Ramos (cell line): Measurements from ENCODE around the gene UBN2.
"Not testable (repeated sequence)": the region's sequence is repeated elsewhere in the genome, so short reads cannot be mapped to it uniquely, and the experiment has no call there.

ENCODE experiments used
- in situ Hi-C: fragments of 300-500 bp; cut with MboI; formaldehyde crosslinking; loops from one replicate; pipeline ENCODE4 v1.14.3; 2022; ENCODE audit warnings: low sequenced_read_pairs; ENCODE audit not compliant: unreplicated experiment

The UBN2 gene

DNA sequence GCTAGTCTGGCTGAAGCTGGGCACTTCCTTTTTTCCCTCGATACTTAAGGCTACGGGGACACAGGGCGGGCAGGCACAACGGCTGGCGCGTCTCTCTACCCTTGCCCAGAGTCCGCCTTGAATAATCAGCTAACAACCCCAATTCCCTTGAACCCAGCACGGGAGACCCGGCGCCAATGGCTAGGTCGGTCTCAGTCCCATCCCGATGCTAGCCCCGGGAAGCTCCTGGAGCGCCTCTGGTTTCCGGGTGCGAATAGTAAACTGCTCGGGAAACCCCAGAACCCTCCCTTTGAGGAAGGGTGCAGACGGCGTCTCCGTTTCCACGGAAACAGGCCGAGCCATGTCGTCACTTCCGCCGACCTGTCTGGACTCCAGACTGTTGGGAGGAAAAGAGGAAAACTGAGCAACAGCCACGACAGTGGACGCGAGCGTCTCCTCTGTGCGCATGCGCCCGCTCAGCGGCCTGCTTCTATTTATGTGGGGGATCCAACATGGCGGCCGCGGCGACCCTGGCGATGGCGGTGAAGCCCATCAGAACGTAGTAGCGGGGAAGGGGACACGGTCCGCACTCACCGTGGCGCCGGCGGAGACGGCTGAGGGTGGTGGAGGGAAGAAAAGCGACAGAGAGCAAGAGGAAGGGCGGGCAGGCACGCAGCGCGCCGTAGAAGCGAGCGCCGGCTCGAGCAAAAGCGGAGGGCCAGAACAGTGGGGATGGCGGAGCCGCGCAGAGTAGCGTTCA is at the start of gene UBN2:
Gene UBN2 (plus strand): TSS at position 464 of the 739 bp plus-strand sequence. CDS start 248 bp downstream, at position 712.
- in situ Hi-C loops: no loop called here

DNA sequence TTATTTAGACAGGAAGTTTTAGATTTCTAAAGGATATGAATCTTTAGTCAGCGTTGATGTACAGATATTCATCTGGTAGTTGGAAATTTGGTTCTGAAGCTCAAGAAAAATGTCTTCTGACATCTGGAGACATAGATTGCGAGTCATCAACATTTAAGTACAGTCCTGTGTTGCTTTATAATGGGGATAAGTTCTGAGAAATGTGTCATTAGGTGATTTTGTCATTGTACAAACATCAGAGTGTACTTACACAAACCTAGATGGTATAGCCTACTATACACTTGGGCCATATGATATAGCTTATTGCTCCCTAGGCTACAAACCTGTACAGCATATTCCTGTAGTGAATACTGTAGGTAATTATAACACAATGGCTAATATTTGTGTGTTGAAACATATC is 49.6 kb upstream of the UBN2 start:
- in situ Hi-C loops: no loop called here

DNA sequence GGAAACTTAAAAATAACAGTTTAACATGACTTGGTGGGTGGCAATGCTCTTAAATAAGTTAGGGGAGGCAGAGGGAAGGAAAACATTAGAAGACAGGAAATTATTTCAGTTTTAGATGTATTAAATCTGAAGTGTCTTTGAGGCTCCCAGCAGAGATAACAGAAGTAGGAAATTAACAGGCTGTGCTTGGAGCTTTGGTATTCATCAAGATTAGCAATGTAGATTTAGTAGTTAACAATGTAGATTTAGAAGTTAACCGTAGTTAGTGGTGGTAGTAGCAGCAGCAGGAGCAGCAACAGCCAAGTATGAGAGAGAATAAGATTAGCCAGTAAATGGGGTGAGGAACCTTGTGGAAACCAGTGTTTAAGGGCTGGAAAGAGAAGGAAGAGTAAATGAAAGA is 48.7 kb upstream of the UBN2 start:
- in situ Hi-C loops: no loop called here

DNA sequence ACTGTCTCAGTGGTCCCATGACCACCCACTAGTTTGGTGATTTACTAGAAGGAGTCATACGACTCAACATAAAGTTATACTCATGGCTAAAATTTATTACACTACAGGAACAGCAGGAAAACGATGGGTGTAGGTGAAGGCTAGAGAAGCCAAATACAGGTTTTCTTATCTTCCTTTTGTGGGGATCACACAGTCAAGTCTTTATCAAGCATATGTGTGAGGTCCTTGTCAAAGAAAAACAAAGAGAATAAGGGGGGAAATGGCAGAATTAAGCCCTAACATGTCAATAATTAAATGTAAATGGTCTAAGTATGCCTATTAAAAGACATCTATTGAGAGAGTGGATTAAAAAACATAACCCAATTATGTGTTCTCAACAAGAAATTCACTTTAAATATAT is 47.8 kb upstream of the UBN2 start:
- in situ Hi-C loops: no loop called here

DNA sequence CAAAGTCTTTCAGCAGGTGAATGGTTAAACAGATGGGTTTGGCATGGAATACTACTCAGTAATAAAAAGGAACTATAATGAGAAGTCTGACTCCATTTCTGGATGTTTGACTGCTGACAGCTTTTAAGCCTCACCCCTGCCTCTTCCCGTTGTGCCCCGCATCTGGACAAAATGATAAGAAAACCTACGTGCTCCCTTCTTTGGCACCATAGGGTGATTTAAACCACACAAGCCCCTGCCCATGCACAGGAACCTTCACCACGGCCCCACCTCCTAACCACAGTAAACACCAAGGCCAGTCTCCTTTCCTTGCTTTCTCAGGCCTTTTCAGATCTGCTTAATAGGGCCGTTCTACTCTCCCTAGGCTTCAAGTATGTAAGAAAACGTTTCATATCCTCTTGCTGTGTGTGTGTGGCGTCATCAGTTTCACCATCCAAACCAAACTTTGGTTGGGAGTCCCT is 47.1 kb upstream of the UBN2 start:
- in situ Hi-C loops: no loop called here

DNA sequence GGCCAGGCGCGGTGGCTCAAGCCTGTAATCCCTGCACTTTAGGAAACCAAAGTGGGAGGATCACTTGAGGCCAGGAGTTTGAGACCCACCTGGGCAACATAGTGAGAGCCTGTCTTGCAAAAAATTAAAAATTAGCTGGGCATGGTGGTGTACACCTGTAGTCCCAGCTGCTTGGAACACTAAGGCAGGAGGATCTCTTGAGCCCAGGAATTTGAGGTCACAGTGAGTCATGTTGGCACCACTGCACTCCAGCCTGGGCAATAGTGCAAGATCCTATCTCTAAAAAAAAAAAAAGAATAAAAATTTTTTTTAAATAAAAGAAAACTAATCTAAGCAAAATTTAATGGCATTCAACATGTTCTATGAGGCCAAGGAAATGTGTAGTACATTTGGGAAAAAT is 44.9 kb upstream of the UBN2 start:
- in situ Hi-C loops: no loop called here

DNA sequence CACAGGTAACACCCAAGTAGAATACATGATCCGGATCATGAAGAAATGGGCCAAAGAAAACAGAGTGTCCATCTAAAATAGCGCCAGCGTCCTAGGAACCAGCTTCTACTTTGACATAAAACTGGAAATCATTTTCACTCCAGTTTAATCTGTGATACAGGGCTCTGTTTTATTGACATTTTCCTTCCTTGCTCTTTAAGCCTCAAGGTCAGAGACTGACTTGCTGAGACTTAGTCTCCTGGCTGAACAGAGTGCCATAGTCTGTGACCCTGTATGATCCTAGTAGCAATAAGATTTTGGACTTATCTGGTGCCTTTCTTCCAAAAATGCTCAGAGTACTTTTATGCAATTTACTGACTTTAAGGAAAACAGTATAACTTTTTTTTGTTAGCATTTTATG is 41.7 kb upstream of the UBN2 start:
- in situ Hi-C loops: no loop called here

DNA sequence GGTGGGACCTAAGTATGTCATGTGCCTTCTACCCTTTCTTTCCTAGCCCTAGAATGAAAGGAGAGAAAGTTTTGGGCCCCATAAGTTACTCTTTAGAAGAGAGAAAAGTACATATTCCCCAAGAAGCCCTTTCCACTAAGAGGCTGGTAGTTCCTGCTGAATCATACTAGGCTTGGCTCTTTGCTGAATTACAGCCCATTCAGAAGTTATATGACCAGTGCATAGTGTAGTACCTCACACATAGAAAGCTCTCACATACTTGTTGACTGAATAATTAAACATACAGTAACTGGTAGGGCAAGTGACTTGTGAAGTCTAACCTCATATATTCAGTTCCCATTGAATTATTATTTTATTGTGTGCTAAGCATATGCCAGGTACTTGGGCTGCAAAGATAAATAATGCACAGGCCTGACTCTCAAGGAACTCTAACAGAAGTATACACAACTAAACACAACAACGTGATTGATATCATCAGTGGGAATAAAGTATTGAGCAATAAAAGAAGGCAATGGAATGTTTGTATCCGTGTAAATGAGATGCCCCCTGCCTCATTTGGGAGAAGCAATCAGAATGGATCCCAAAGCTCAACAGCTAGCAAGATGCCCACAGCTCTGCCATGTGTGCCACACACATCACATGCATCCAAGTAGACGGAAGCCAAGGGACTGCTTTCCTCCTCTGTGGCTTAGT is 38.9 kb upstream of the UBN2 start:
- in situ Hi-C loops: no loop called here

DNA sequence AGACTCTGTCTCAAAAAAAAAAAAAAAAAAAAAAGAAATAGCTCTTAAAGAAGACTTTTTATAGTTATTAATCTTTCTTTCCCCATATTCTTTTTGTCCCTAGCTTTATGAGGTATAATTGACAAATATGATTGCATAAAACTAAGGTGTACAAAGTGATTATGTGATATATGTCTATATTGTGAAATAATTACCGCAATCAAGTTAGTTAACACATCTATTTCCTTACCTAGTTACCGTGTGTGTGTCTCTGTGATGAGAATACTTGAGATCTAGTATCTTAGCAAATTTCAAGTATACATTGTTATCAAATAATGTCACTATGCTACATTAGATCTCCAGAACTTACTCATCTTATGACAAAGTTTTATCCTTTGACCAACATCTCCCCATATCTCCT is 30.7 kb upstream of the UBN2 start:
- in situ Hi-C loops: no loop called here

DNA sequence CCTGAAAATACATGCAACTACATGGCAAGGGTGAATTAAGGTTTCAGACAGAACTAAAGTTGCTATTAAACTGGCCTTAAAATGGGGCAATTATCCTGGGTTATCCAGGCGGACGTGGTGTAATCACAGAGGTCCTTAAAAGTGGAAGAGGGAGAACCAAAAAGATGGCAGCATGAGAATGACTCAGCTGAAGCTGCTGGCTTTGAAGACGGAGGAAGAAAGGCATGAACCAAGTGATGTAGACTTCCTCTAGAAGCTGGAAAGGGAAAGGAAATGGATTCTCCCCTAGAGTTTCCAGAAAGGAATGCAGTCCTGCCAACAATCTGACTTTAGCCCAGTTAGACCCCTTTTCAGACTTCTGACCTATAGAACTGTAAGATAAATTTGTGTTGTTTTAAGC is 27.0 kb upstream of the UBN2 start:
- in situ Hi-C loops: no loop called here

DNA sequence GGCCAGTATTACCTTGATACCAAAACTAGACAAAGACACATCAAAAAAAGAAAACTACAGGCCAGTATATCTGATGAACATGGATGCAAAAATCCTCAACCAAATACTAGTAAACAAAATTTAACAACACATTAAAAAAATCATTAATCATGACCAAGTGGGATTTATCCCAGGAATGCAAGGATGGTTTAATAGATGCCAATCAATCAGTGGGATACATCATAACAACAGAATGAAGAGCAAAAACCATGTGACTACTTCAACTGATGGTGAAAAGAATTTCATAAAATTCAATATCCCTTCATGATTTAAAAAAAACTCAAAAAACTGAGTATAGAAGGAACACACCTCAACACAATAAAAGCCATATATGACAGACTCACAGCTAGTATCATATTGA is 25.2 kb upstream of the UBN2 start:
- in situ Hi-C loops: no loop called here

DNA sequence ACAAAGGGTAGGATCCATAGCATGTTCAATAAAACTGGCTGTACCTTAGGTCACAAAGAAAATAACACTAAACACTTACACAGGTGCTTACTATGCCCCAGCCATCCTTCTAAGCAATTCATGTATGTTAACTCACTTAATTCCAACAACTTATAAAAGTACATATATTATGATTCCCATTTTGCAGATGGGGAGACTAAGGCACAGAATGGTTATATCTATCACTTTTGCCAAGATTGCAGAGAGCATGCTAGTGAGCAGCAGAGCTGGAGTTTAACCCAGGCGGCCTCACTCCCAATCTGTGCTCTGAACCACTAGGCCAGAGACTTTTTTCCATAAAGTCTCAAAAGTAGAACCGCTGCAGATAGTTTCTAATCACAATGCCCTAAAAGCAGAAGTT is 18.9 kb upstream of the UBN2 start:
- in situ Hi-C loops: no loop called here

DNA sequence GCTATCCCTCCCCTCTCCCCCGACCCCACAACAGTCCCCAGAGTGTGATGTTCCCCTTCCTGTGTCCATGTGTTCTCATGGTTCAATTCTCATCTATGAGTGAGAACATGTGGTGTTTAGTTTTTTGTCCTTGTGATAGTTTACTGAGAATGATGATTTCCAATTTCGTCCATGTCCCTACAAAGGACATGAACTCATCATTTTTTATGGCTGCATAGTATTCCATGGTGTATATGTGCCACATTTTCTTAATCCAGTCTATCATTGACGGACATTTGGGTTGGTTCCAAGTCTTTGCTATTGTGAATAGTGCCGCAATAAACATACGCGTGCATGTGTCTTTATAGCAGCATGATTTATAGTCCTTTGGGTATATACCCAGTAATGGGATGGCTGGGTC is 17.5 kb upstream of the UBN2 start:
- in situ Hi-C loops: not testable (repeated sequence)

DNA sequence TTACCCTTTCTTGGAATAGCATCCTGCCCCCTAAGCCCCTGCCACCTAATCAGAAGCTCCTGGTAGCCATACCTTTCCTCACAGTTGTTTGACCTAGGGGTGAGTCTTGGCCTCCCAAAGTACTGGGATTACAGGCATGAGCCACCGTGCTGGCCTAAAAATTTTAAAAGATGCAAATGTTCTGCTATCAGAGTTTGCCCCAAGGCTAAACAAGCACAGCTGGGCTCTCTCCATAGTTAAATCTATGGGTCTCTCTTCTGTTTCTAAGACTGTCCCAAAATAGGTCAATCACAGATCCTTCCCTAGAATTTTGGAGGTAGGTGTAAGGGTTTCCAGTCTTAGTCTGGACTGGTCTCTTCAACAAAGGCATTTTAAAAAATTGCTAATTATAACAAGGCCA is 12.9 kb upstream of the UBN2 start:
- in situ Hi-C loops: no loop called here

DNA sequence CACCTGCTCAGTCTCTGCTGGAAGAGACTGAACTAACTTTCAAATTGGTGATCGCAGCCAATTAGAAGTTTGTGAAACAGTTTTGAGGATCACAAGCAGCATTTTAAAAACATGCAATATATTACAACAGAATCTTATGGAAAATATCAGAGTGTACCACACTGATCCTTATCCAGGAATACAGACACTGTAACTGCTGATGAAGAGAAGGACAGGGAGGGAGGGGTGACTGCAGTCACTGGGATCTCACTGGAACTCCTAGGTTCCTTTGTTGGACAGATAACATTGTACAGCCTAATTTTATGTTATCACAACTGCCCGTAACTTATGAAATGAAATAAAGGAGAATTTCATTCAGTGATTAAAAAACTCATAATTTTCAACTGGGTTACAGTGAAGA is 6.8 kb upstream of the UBN2 start:
- in situ Hi-C loops: no loop called here

DNA sequence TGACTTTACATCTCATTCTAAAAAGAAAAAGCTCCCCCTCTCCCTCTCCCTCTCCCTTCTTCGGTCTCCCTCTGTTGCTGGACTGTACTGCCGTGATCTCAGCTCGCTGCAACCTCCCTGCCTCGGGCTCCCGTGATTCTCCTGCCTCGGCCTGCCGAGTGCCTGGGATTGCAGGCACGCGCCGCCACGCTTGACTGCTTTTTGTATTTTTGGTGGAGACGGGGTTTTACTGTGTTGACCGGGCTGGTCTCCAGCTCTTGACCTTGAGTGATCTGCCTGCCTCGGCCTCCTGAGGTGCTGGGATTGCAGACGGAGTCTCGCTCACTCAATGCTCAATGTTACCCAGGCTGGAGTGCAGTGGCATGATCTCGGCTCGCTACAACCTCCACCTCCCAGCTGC is 6.2 kb upstream of the UBN2 start:
- in situ Hi-C loops: not testable (repeated sequence)

DNA sequence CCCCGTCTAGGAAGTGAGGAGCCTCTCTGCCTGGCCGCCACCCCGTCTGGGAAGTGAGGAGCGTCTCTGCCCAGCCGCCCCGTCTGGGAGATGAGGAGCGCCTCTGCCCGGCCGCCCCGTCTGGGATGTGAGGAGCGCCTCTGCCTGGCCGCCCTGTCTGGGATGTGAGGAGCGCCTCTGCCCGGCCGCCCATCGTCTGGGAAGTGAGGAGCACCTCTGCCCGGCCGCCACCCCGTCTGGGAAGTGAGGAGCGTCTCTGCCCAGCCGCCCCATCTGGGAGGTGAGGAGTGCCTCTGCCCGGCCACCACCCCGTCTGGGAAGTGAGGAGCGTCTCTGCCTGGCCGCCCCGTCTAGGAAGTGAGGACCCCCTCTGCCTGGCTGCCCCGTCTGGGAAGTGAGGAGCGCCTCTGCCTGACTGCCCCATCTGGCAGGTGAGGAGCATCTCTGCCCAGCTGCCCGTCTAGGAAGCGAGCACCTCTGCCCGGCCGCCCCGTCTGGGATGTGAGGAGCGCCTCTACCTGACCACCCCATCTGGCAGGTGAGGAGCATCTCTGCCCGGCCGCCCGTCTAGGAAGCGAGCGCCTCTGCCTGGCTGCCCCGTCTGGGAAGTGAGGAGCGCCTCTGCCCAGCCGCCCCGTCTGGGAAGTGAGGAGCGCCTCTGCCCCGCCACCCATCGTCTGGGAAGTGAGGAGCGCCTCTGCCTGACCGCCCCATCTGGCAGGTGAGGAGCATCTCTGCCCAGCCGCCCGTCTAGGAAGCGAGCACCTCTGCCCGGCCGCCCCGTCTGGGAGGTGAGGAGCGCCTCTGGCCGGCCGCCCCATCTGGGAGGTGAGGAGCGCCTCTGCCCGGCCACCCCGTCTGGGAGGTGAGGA is 5.5 kb upstream of the UBN2 start:
- in situ Hi-C loops: not testable (repeated sequence)

DNA sequence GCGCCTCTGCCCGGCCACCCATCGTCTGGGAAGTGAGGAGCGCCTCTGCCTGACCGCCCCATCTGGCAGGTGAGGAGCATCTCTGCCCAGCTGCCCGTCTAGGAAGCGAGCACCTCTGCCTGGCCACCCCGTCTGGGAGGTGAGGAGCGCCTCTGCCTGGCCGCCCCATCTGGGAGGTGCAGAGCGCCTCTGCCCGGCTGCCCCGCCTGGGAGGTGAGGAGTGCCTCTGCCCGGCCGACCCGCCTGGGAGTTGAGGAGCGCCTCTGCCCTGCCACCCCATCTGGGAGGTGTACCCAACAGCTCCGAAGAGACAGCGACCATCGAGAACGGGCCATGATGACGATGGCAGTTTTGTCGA is 4.9 kb upstream of the UBN2 start:
- in situ Hi-C loops: not testable (repeated sequence)

DNA sequence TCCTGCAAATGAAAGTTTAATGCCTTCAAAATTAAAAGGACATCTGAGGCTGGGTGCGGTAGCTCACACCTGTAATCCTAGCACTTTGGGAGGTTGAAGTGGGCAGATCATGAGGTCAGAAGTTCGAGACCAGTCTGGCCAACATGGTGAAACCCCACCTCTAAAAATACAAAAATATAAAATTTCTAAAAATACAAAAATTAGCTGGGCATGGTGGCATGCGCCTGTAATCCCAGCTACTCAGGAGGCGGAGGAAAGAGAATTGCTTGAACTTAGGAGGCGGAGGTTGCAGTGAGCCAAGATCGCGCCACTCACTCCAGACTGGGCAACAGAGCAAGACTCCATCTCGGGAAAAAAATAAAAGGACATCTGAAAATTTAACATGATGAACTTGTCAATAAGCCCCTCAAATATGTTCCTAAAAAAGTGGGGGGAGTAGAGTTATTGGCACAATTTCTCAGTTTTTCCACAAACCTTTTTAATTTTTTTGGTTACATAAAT is 4.0 kb upstream of the UBN2 start:
- in situ Hi-C loops: not testable (repeated sequence)

DNA sequence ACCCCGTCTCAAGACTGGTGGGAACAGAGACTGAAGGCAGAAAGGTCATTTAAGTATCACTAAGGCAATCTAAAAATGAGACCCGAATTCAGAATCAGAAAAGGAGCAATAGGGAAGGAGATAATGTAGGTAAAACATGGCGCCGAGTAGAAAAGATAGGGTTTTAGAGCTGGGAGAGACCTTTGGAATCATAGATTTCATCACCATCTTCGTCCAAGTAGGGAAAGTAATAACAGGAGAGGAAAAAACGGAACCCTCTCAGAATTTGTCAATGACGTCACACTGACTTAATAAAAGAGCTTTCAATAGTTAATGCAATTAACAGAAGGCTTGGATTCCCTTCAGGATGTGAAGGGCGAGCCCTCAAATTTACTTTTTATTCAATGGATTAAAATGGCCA is 1.0 kb upstream of the UBN2 start:
- in situ Hi-C loops: no loop called here

DNA sequence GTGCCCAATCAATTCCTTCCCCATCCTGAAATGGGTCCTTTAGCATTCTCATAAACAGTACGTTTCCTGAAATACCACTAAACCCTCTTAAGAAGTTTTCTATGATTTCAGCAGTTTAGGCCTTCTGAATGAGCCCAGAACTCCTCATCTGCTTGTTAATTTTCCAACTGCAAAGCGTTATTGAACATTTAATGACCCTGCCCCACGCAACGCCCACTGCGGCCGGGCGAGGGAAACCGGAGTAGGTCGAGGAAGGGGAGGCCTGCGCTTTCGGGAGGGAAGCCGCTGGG is 608 bp upstream of the UBN2 start:
- in situ Hi-C loops: no loop called here
